Measurements from ENCODE around the gene TTC28.
"Not testable (repeated sequence)": the region's sequence is repeated elsewhere in the genome, so short reads cannot be mapped to it uniquely, and the experiment has no call there.

TTC28 gene

GRCh38 chr22:28209457-28209856, 470.2 kb downstream of the TTC28 start:
- not testable (repeated sequence) for H3K9me3 ChIP-seq (ENCODE audit: control insufficient read depth in 2 of 2, low read length in 2 of 2); H3K9ac ChIP-seq (ENCODE audit: low read depth in 1 of 2, low read length in 2 of 2); H3K4me1 ChIP-seq (ENCODE audit: control insufficient read depth in 2 of 2, insufficient read depth in 2 of 2, low read length in 2 of 2); H3K36me3 ChIP-seq (ENCODE audit: control insufficient read depth in 2 of 2, insufficient read depth in 2 of 2, low read length in 2 of 2); H3K4me3 ChIP-seq (ENCODE audit: low read length in 2 of 2); H3K27me3 ChIP-seq (ENCODE audit: control insufficient read depth in 2 of 2, insufficient read depth in 2 of 2, low read length in 2 of 2); H3K27ac ChIP-seq (ENCODE audit: low read depth in 2 of 2, low read length in 2 of 2)

GRCh38 chr22:28208787-28209186, 470.9 kb downstream of the TTC28 start:
- no peaks in the 10 kb centered on the region for H3K9me3 ChIP-seq (ENCODE audit: control insufficient read depth in 2 of 2, low read length in 2 of 2)
- H3K27ac ChIP-seq (ENCODE audit: low read depth in 2 of 2, low read length in 2 of 2): no peak overlapping the region
- H3K27me3 ChIP-seq (ENCODE audit: control insufficient read depth in 2 of 2, insufficient read depth in 2 of 2, low read length in 2 of 2): no peaks in the 10 kb centered on the region
- no peaks in the 10 kb centered on the region for H3K4me1 ChIP-seq (ENCODE audit: control insufficient read depth in 2 of 2, insufficient read depth in 2 of 2, low read length in 2 of 2)
- H3K36me3 ChIP-seq (ENCODE audit: control insufficient read depth in 2 of 2, insufficient read depth in 2 of 2, low read length in 2 of 2): no peaks in the 10 kb centered on the region
- no peak overlapping the region for H3K4me3 ChIP-seq (ENCODE audit: low read length in 2 of 2)
- no peak overlapping the region for H3K9ac ChIP-seq (ENCODE audit: low read depth in 1 of 2, low read length in 2 of 2)

GRCh38 chr22:28208036-28208435, 471.6 kb downstream of the TTC28 start:
- no peaks in the 10 kb centered on the region for H3K36me3 ChIP-seq (ENCODE audit: control insufficient read depth in 2 of 2, insufficient read depth in 2 of 2, low read length in 2 of 2)
- no peak overlapping the region for H3K9ac ChIP-seq (ENCODE audit: low read depth in 1 of 2, low read length in 2 of 2)
- no peak overlapping the region for H3K27ac ChIP-seq (ENCODE audit: low read depth in 2 of 2, low read length in 2 of 2)
- no peaks in the 10 kb centered on the region for H3K9me3 ChIP-seq (ENCODE audit: control insufficient read depth in 2 of 2, low read length in 2 of 2)
- no peaks in the 10 kb centered on the region for H3K27me3 ChIP-seq (ENCODE audit: control insufficient read depth in 2 of 2, insufficient read depth in 2 of 2, low read length in 2 of 2)
- no peaks in the 10 kb centered on the region for H3K4me1 ChIP-seq (ENCODE audit: control insufficient read depth in 2 of 2, insufficient read depth in 2 of 2, low read length in 2 of 2)
- no peak overlapping the region for H3K4me3 ChIP-seq (ENCODE audit: low read length in 2 of 2)

- H3K4me3 ChIP-seq (ENCODE audit: low read length in 2 of 2): no peak overlapping the region
- no peak overlapping the region for H3K27ac ChIP-seq (ENCODE audit: low read depth in 2 of 2, low read length in 2 of 2)
- no peaks in the 10 kb centered on the region for H3K27me3 ChIP-seq (ENCODE audit: control insufficient read depth in 2 of 2, insufficient read depth in 2 of 2, low read length in 2 of 2)
- H3K9ac ChIP-seq (ENCODE audit: low read depth in 1 of 2, low read length in 2 of 2): no peak overlapping the region
- no peaks in the 10 kb centered on the region for H3K4me1 ChIP-seq (ENCODE audit: control insufficient read depth in 2 of 2, insufficient read depth in 2 of 2, low read length in 2 of 2)
- no peaks in the 10 kb centered on the region for H3K9me3 ChIP-seq (ENCODE audit: control insufficient read depth in 2 of 2, low read length in 2 of 2)
- H3K36me3 ChIP-seq (ENCODE audit: control insufficient read depth in 2 of 2, insufficient read depth in 2 of 2, low read length in 2 of 2): no peaks in the 10 kb centered on the region
Measured at GRCh38 chr22:28207281-28208030, 472.2 kb downstream of the TTC28 start.

GRCh38 chr22:28205926-28206325, 473.7 kb downstream of the TTC28 start:
- Histone ChIP-seq H3K36me3 (ENCODE audit: control insufficient read depth in 2 of 2, insufficient read depth in 2 of 2, low read length in 2 of 2) (no peaks in the 10 kb centered on the region), H3K4me1 (ENCODE audit: control insufficient read depth in 2 of 2, insufficient read depth in 2 of 2, low read length in 2 of 2) (no peaks in the 10 kb centered on the region), H3K9me3 (ENCODE audit: control insufficient read depth in 2 of 2, low read length in 2 of 2) (no peaks in the 10 kb centered on the region), H3K4me3 (ENCODE audit: low read length in 2 of 2) (no peak overlapping the region), H3K27ac (ENCODE audit: low read depth in 2 of 2, low read length in 2 of 2) (no peak overlapping the region), H3K27me3 (ENCODE audit: control insufficient read depth in 2 of 2, insufficient read depth in 2 of 2, low read length in 2 of 2) (no peaks in the 10 kb centered on the region), H3K9ac (ENCODE audit: low read depth in 1 of 2, low read length in 2 of 2) (no peak overlapping the region)

- no peaks in the 10 kb centered on the region for H3K27me3 ChIP-seq (ENCODE audit: control insufficient read depth in 2 of 2, insufficient read depth in 2 of 2, low read length in 2 of 2)
- no peaks in the 10 kb centered on the region for H3K4me1 ChIP-seq (ENCODE audit: control insufficient read depth in 2 of 2, insufficient read depth in 2 of 2, low read length in 2 of 2)
- H3K27ac ChIP-seq (ENCODE audit: low read depth in 2 of 2, low read length in 2 of 2): no peak overlapping the region
- no peaks in the 10 kb centered on the region for H3K36me3 ChIP-seq (ENCODE audit: control insufficient read depth in 2 of 2, insufficient read depth in 2 of 2, low read length in 2 of 2)
- H3K9me3 ChIP-seq (ENCODE audit: control insufficient read depth in 2 of 2, low read length in 2 of 2): no peaks in the 10 kb centered on the region
- no peak overlapping the region for H3K4me3 ChIP-seq (ENCODE audit: low read length in 2 of 2)
- H3K9ac ChIP-seq (ENCODE audit: low read depth in 1 of 2, low read length in 2 of 2): no peak overlapping the region
Measured at GRCh38 chr22:28204382-28204781, 475.3 kb downstream of the TTC28 start.

GRCh38 chr22:28203286-28203685, 476.4 kb downstream of the TTC28 start:
- no peaks in the 10 kb centered on the region for H3K36me3 ChIP-seq (ENCODE audit: control insufficient read depth in 2 of 2, insufficient read depth in 2 of 2, low read length in 2 of 2)
- H3K4me1 ChIP-seq (ENCODE audit: control insufficient read depth in 2 of 2, insufficient read depth in 2 of 2, low read length in 2 of 2): no peaks in the 10 kb centered on the region
- no peaks in the 10 kb centered on the region for H3K9me3 ChIP-seq (ENCODE audit: control insufficient read depth in 2 of 2, low read length in 2 of 2)
- H3K27ac ChIP-seq (ENCODE audit: low read depth in 2 of 2, low read length in 2 of 2): no peak overlapping the region
- H3K27me3 ChIP-seq (ENCODE audit: control insufficient read depth in 2 of 2, insufficient read depth in 2 of 2, low read length in 2 of 2): no peaks in the 10 kb centered on the region
- H3K9ac ChIP-seq (ENCODE audit: low read depth in 1 of 2, low read length in 2 of 2): no peak overlapping the region
- no peak overlapping the region for H3K4me3 ChIP-seq (ENCODE audit: low read length in 2 of 2)

GRCh38 chr22:28198692-28199091, 480.9 kb downstream of the TTC28 start:
- Histone ChIP-seq H3K9ac (ENCODE audit: low read depth in 1 of 2, low read length in 2 of 2) (no peak overlapping the region), H3K4me1 (ENCODE audit: control insufficient read depth in 2 of 2, insufficient read depth in 2 of 2, low read length in 2 of 2) (no peaks in the 10 kb centered on the region), H3K27ac (ENCODE audit: low read depth in 2 of 2, low read length in 2 of 2) (no peak overlapping the region), H3K4me3 (ENCODE audit: low read length in 2 of 2) (no peak overlapping the region), H3K36me3 (ENCODE audit: control insufficient read depth in 2 of 2, insufficient read depth in 2 of 2, low read length in 2 of 2) (no peaks in the 10 kb centered on the region), H3K27me3 (ENCODE audit: control insufficient read depth in 2 of 2, insufficient read depth in 2 of 2, low read length in 2 of 2) (no peaks in the 10 kb centered on the region), H3K9me3 (ENCODE audit: control insufficient read depth in 2 of 2, low read length in 2 of 2) (no peaks in the 10 kb centered on the region)

GRCh38 chr22:28191571-28191970, 488.1 kb downstream of the TTC28 start:
- H3K9ac ChIP-seq (ENCODE audit: low read depth in 1 of 2, low read length in 2 of 2); H3K9me3 ChIP-seq (ENCODE audit: control insufficient read depth in 2 of 2, low read length in 2 of 2); H3K27ac ChIP-seq (ENCODE audit: low read depth in 2 of 2, low read length in 2 of 2); H3K36me3 ChIP-seq (ENCODE audit: control insufficient read depth in 2 of 2, insufficient read depth in 2 of 2, low read length in 2 of 2); H3K4me1 ChIP-seq (ENCODE audit: control insufficient read depth in 2 of 2, insufficient read depth in 2 of 2, low read length in 2 of 2); H3K4me3 ChIP-seq (ENCODE audit: low read length in 2 of 2); H3K27me3 ChIP-seq (ENCODE audit: control insufficient read depth in 2 of 2, insufficient read depth in 2 of 2, low read length in 2 of 2): not testable (repeated sequence)

GRCh38 chr22:28188178-28188879, 491.3 kb downstream of the TTC28 start:
- Histone ChIP-seq H3K4me3 (ENCODE audit: low read length in 2 of 2) (no peak overlapping the region), H3K27ac (ENCODE audit: low read depth in 2 of 2, low read length in 2 of 2) (no peak overlapping the region), H3K9me3 (ENCODE audit: control insufficient read depth in 2 of 2, low read length in 2 of 2) (no peaks in the 10 kb centered on the region), H3K36me3 (ENCODE audit: control insufficient read depth in 2 of 2, insufficient read depth in 2 of 2, low read length in 2 of 2) (no peaks in the 10 kb centered on the region), H3K27me3 (ENCODE audit: control insufficient read depth in 2 of 2, insufficient read depth in 2 of 2, low read length in 2 of 2) (no peaks in the 10 kb centered on the region), H3K4me1 (ENCODE audit: control insufficient read depth in 2 of 2, insufficient read depth in 2 of 2, low read length in 2 of 2) (no peaks in the 10 kb centered on the region), H3K9ac (ENCODE audit: low read depth in 1 of 2, low read length in 2 of 2) (no peak overlapping the region)

All from mucosa of rectum (tissue), 2 donors.